NCI-H187 treated with DMSO at 0.1 percent for 48 hours (cell line): Measurements from ENCODE around the gene HSPA12A.

Experiments used
- DNase-seq: peaks from one replicate; lab custom pipeline; 2025; lab: John Stamatoyannopoulos, UW

Gene HSPA12A

GRCh38 chr10:116690356-116691322, 51.7 kb downstream of the HSPA12A start:
- DNase-seq: no peak

- no peak for DNase-seq
Observed at GRCh38 chr10:116689744-116690143, 52.6 kb downstream of the HSPA12A start.

- DNase-seq: no peak
Observed at GRCh38 chr10:116688741-116689495, 53.4 kb downstream of the HSPA12A start.

GRCh38 chr10:116688241-116688711, 54.1 kb downstream of the HSPA12A start:
- DNase-seq: no peak

GRCh38 chr10:116687633-116688032, 54.7 kb downstream of the HSPA12A start:
- DNase-seq: no peak

- DNase-seq: no peak
Observed at GRCh38 chr10:116686632-116687031, 55.7 kb downstream of the HSPA12A start.

- no peak for DNase-seq
Observed at GRCh38 chr10:116685807-116686206, 56.6 kb downstream of the HSPA12A start.

GRCh38 chr10:116684781-116685180, 57.6 kb downstream of the HSPA12A start:
- no peak for DNase-seq

- DNase-seq: no peak
Observed at GRCh38 chr10:116683821-116684220, 58.5 kb downstream of the HSPA12A start.

GRCh38 chr10:116683166-116683565, 59.2 kb downstream of the HSPA12A start:
- no peak for DNase-seq

GRCh38 chr10:116679351-116679750, 63.0 kb downstream of the HSPA12A start:
- DNase-seq: no peak

- no peak for DNase-seq
Observed at GRCh38 chr10:116676633-116677032, 65.7 kb downstream of the HSPA12A start.

GRCh38 chr10:116676118-116676517, 66.2 kb downstream of the HSPA12A start:
- DNase-seq: no peak

GRCh38 chr10:116674901-116675423, 67.4 kb downstream of the HSPA12A start:
- no peak for DNase-seq

GRCh38 chr10:116673866-116674265, 68.5 kb downstream of the HSPA12A start:
- DNase-seq: no peak

- DNase-seq: no peak
Observed at GRCh38 chr10:116672891-116673290, 69.5 kb downstream of the HSPA12A start.

GRCh38 chr10:116671274-116671926, 71.0 kb downstream of the HSPA12A start:
- DNase-seq: no peak

- DNase-seq: no peak
Observed at GRCh38 chr10:116670706-116671105, 71.7 kb downstream of the HSPA12A start.

GRCh38 chr10:116669832-116670644, 72.3 kb downstream of the HSPA12A start:
- no peak for DNase-seq

GRCh38 chr10:116669080-116669479, 73.3 kb downstream of the HSPA12A start:
- no peak for DNase-seq

- no peak for DNase-seq
Observed at GRCh38 chr10:116668446-116668845, 73.9 kb downstream of the HSPA12A start.
